B cell (primary cell): ENCODE measurements around the gene ATXN7L3. TPM values are rescaled to one million over a fixed set of nuclear protein-coding genes. Genes with fewer than 3 reads are reported as not detected.

ENCODE experiments used
- ATAC-seq: fragments of 200-7000 bp; cut with Tn5 transposase; one replicate; pipeline ENCODE4 v1.10.0; 2021; ENCODE audit warnings: low read depth, mild to moderate bottlenecking, moderate number of reproducible peaks, moderate library complexity
- CTCF ChIA-PET: fragments of 350-600 bp; sonication (Branson Sonifier 250); formaldehyde crosslinking; loops from one replicate; lab custom pipeline; 2021; ENCODE audit warnings: antibody characterized with exemption, inconsistent platforms; lab: Charles Lee
- POLR2A ChIA-PET: fragments of 350-600 bp; sonication (Branson Sonifier 250); formaldehyde crosslinking; loops from one replicate; lab custom pipeline; 2021; ENCODE audit warnings: antibody characterized with exemption; lab: Charles Lee
- DNase-seq: peaks from one replicate; pipeline ENCODE4 v3.0.0; 2013
- H2AFZ ChIP-seq: 2 replicates; pipeline ENCODE4 v1.6.1; 2012; ENCODE audit warnings: mild to moderate bottlenecking, low read depth, low read length; ENCODE audit not compliant: insufficient read depth, poor library complexity, severe bottlenecking
- H3K27ac ChIP-seq, 2 donors: 1 replicate in 1 of 2; 2 replicates in 1 of 2; pipeline ENCODE4 v1.5.1; 2012 to 2013; ENCODE audit warnings: low read length in 2 of 2, mild to moderate bottlenecking in 2 of 2, moderate library complexity in 1 of 2
- H3K27me3 ChIP-seq, 4 experiments: fragments of 200-600 bp in 1 of 4; sonication (generic) in 1 of 4; replicated peaks in 1 of 4; 1 replicate in 2 of 4; 2 replicates in 2 of 4; pipeline versions ENCODE4 v1.6.1 to v1.7.0; 2013 to 2016; ENCODE audit warnings: low read length in 3 of 4, mild to moderate bottlenecking in 2 of 4, mixed read lengths in 1 of 4, moderate library complexity in 1 of 4; ENCODE audit not compliant: insufficient read depth in 4 of 4, control insufficient read depth in 3 of 4; ENCODE audit errors: control extremely low read depth in 1 of 4
- H3K36me3 ChIP-seq, 2 experiments: replicated peaks in 1 of 2; 1 replicate in 1 of 2; 2 replicates in 1 of 2; pipeline versions ENCODE4 v1.6.1 to v1.7.1; 2013; ENCODE audit warnings: low read length in 1 of 2; ENCODE audit not compliant: insufficient read depth in 2 of 2, control insufficient read depth in 1 of 2; ENCODE audit errors: control extremely low read depth in 1 of 2, extremely low read depth in 1 of 2
- H3K4me1 ChIP-seq, 2 donors: fragments of 200-600 bp in 1 of 2; sonication (generic) in 1 of 2; 1 replicate in 1 of 2; 2 replicates in 1 of 2; pipeline versions ENCODE4 v1.5.1 to v1.6.1; 2013 to 2017; ENCODE audit warnings: low read length in 2 of 2; ENCODE audit not compliant: control insufficient read depth in 2 of 2, insufficient read depth in 2 of 2
- H3K4me2 ChIP-seq: replicated peaks from 2 replicates; pipeline ENCODE3; 2012; ENCODE audit warnings: mild to moderate bottlenecking, low read depth, low read length; ENCODE audit not compliant: poor library complexity, severe bottlenecking
- H3K4me3 ChIP-seq, 5 experiments: fragments of 200-600 bp in 1 of 5; sonication (generic) in 1 of 5; 1 replicate in 3 of 5; 2 replicates in 2 of 5; pipeline versions ENCODE4 v1.5.1 to v1.7.0; 2011 to 2016; ENCODE audit warnings: low read length in 4 of 5, mild to moderate bottlenecking in 4 of 5, low read depth in 2 of 5, control low read depth in 1 of 5, moderate library complexity in 1 of 5; ENCODE audit not compliant: insufficient read depth in 1 of 5; ENCODE audit errors: control extremely low read depth in 1 of 5, extremely low read depth in 1 of 5
- H3K79me2 ChIP-seq: fragments of 200-600 bp; sonication (generic); one replicate; pipeline ENCODE4 v1.6.0; 2016; ENCODE audit warnings: low read length; ENCODE audit not compliant: control insufficient read depth, insufficient read depth
- H3K9ac ChIP-seq: fragments of 200-600 bp; sonication (generic); 2 replicates; pipeline ENCODE4 v1.6.1; 2017; ENCODE audit warnings: mild to moderate bottlenecking, low read length, moderate library complexity
- H3K9me3 ChIP-seq, 3 donors: one replicate each; pipeline versions ENCODE4 v1.6.1 to v1.7.1; 2013; ENCODE audit warnings: low read length in 2 of 3; ENCODE audit not compliant: control insufficient read depth in 2 of 3, insufficient read depth in 1 of 3; ENCODE audit errors: control extremely low read depth in 1 of 3
- H4K20me1 ChIP-seq: 2 replicates; pipeline ENCODE4 v1.6.0; 2012; ENCODE audit warnings: mild to moderate bottlenecking, low read length; ENCODE audit not compliant: insufficient read depth, control insufficient read depth, poor library complexity, severe bottlenecking
- H3K27ac Mint-ChIP-seq: one replicate; pipeline ENCODE4 v1.8.0; 2021; ENCODE audit warnings: mixed read lengths
- H3K27me3 Mint-ChIP-seq: one replicate; pipeline ENCODE4 v1.8.0; 2021; ENCODE audit warnings: mixed read lengths
- H3K4me1 Mint-ChIP-seq: one replicate; pipeline ENCODE4 v1.8.0; 2021; ENCODE audit warnings: mixed read lengths
- H3K4me3 Mint-ChIP-seq: one replicate; pipeline ENCODE4 v1.8.0; 2021; ENCODE audit warnings: mixed read lengths
- H3K9me3 Mint-ChIP-seq: one replicate; pipeline ENCODE4 v1.8.0; 2022; ENCODE audit warnings: mixed read lengths; ENCODE audit not compliant: insufficient read depth
- EZH2 ChIP-seq: IDR thresholded peaks from 2 replicates; pipeline ENCODE4 v1.6.1; 2012; ENCODE audit warnings: borderline replicate concordance, low read depth, mild to moderate bottlenecking, moderate library complexity, low read length; ENCODE audit not compliant: insufficient read depth, poor library complexity, severe bottlenecking
- WGBS: methylation state at CpG from one replicate; pipeline ENCODE4 v1.1.5; 2013; ENCODE audit warnings: missing lambda C conversion rate; ENCODE audit not compliant: insufficient coverage; 5-methylcytosine and 5-hydroxymethylcytosine counted together
- intact Hi-C: fragments of 100-400 bp; cut with micrococcal nuclease; formaldehyde crosslinking; loops from one replicate; pipeline ENCODE4 v1.10.0; 2022
- polyA plus RNA-seq: library from polyadenylated mRNA; depleted of rRNA; stranded (reverse); fragments of >200 nt; gene quantifications from 2 replicates; pipeline ENCODE4 v1.2.3, GENCODE V29; 2012
- total RNA-seq, 2 donors: library from RNA; stranded (reverse); fragments of 120-200 nt in 1 of 2; gene quantifications; 1 replicate in 1 of 2; 2 replicates in 1 of 2; pipeline versions ENCODE4 v1.2.3 to v1.2.4, GENCODE V29; 2013 to 2022
- TF ChIP-seq, protein P1 (sequence below): fragments of 200-600 bp; IDR thresholded peaks from one replicate; pipeline ENCODE4 v1.8.0; 2022; ENCODE audit warnings: antibody characterized with exemption, mild to moderate bottlenecking

ATXN7L3 gene
- total and polyA plus RNA-seq, 2 donors (not counting 1 experiment from before 2014, with no cell fraction given), result 63.6 to 107 TPM

DNA sequence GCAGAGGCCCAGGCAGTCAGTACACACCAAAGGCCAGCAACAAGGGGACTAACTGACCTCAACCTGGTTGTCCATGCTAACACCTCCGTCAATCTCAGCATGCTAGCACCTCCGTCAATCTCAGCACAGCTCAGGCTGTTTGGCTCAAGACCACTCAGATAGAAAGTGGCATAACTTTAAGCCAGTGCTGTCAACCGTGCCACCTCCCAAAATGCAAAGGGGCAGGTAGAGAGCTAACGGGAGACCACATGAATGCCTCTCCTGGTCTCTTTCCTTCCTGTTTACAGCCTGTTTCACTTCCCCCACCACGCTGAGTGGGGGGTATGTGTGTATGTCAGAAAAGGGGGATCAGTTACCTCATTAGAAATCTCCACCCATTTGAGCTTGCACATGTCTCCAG is 16.5 kb upstream of the ATXN7L3 start:
- peak overlapping the region; percentile 84 for H3K4me3 Mint-ChIP-seq
- peak; percentile 22 for ATAC-seq
- no peaks in the 10 kb centered on the region for H3K9me3 Mint-ChIP-seq
- Histone ChIP-seq H3K9ac (peak overlapping the region; percentile 77), H3K9me3 (no peaks in the 10 kb centered on the region), H3K4me3 (peak overlapping the region; percentile 28 to 87 (median 74)), H3K4me1 (peaks cover 43 to 60% of the 10 kb centered on the region in 2 donors), H3K79me2 (peaks cover 71% of the 10 kb centered on the region), H3K27me3 (no peaks in the 10 kb centered on the region), H4K20me1 (peaks cover 11% of the 10 kb centered on the region), H3K36me3 (peaks cover 2 to 39% of the 10 kb centered on the region in 2 experiments), H3K27ac (peak overlapping the region; percentile 88 to 89), H2AFZ (no peak overlapping the region), H3K4me2 (peak overlapping the region; percentile 92)
- ChIA-PET POLR2A (interaction anchor here (0.6 to 7.8 kb wide), 9 partner anchors 9 to 135 kb away, joined by 3 to 100 read pairs (median 5); partner anchors contain the start of genes ATXN7L3, GRN, SLC25A39 and TMUB2), CTCF (interaction anchor here (1.0 to 3.6 kb wide), 14 partner anchors 9 to 138 kb away, joined by 3 to 28 read pairs (median 9); partner anchors contain the start of genes GRN, HDAC5, SLC25A39 and TMUB2)
- peak overlapping the region; percentile 98 for H3K27ac Mint-ChIP-seq
- H3K4me1 Mint-ChIP-seq, result peaks cover 56% of the 10 kb centered on the region
- DNase-seq, result peak; percentile 90
- intact Hi-C loops, result loop anchor here (1.0 kb wide), 2 partner anchors 16 to 129 kb away; partner anchors contain the start of gene GRN
- TF ChIP-seq, protein P1, sequence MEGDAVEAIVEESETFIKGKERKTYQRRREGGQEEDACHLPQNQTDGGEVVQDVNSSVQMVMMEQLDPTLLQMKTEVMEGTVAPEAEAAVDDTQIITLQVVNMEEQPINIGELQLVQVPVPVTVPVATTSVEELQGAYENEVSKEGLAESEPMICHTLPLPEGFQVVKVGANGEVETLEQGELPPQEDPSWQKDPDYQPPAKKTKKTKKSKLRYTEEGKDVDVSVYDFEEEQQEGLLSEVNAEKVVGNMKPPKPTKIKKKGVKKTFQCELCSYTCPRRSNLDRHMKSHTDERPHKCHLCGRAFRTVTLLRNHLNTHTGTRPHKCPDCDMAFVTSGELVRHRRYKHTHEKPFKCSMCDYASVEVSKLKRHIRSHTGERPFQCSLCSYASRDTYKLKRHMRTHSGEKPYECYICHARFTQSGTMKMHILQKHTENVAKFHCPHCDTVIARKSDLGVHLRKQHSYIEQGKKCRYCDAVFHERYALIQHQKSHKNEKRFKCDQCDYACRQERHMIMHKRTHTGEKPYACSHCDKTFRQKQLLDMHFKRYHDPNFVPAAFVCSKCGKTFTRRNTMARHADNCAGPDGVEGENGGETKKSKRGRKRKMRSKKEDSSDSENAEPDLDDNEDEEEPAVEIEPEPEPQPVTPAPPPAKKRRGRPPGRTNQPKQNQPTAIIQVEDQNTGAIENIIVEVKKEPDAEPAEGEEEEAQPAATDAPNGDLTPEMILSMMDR, result no peak
- no peak for TF ChIP-seq EZH2
- WGBS, result 0% methylated on average over 3 of the region's 5 CpGs
- no peaks in the 10 kb centered on the region for H3K27me3 Mint-ChIP-seq

DNA sequence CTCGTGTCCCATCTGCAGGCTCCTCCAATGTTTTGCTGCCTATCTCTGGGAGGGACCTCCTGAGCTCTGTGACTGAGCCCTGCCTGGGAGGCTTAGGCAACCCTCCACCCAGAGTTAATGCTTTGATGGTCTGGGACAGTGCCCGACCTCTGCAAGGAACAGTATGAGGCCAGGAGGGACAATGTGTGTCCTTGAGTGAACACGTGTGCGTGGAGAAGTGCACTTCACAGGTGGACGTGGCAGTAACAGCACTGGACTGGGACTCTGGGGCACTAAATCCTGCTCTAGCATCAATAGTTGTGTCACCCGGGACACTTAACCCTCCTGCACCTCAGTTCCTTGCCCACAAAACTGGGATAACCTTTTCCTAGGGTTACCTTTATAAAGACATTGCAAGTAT is 15.2 kb upstream of the ATXN7L3 start:
- H3K79me2 ChIP-seq, result peaks cover 80% of the 10 kb centered on the region
- DNase-seq, result no peak
- no peak overlapping the region for H3K9ac ChIP-seq
- POLR2A ChIA-PET, result interaction anchor here (7.8 kb wide), 1 partner anchor 14 kb away, joined by 100 read pairs; the partner anchor contains the start of gene ATXN7L3
- H3K27ac ChIP-seq, result peak overlapping the region; percentile 88 to 89
- H3K27ac Mint-ChIP-seq, result peak overlapping the region; percentile 98
- H3K4me1 Mint-ChIP-seq, result peaks cover 64% of the 10 kb centered on the region
- H2AFZ ChIP-seq, result no peak overlapping the region
- H4K20me1 ChIP-seq, result peaks cover 21% of the 10 kb centered on the region
- peaks cover 52 to 71% of the 10 kb centered on the region in 2 donors for H3K4me1 ChIP-seq
- no peaks in the 10 kb centered on the region for H3K27me3 Mint-ChIP-seq
- H3K4me2 ChIP-seq, result peak overlapping the region; percentile 92
- peaks cover 2 to 48% of the 10 kb centered on the region in 2 experiments for H3K36me3 ChIP-seq
- CTCF ChIA-PET, result interaction anchor here (0.8 to 2.4 kb wide), 9 partner anchors 8 to 139 kb away, joined by 3 to 15 read pairs (median 3); partner anchors contain the start of genes SLC25A39 and TMUB2
- 96% methylated on average over 5 of the region's 6 CpGs for WGBS
- H3K4me3 ChIP-seq, result no peak overlapping the region
- no peaks in the 10 kb centered on the region for H3K27me3 ChIP-seq
- H3K9me3 Mint-ChIP-seq, result no peaks in the 10 kb centered on the region
- intact Hi-C loops, result no loop called here
- ATAC-seq, result no peak
- peak overlapping the region; percentile 84 for H3K4me3 Mint-ChIP-seq
- TF ChIP-seq, protein P1, result no peak
- no peak for TF ChIP-seq EZH2
- H3K9me3 ChIP-seq, result no peaks in the 10 kb centered on the region
